Heart left ventricle (tissue), 13 donors: Measurements from ENCODE around the gene ARL13B.

Source experiments
- POLR2A ChIP-seq, 2 donors: fragments of 450-650 bp; IDR thresholded peaks; one replicate each; pipeline ENCODE4 v1.6.1; 2017; ENCODE audit warnings: antibody characterized with exemption in 2 of 2, mild to moderate bottlenecking in 2 of 2, moderate library complexity in 2 of 2
- TF ChIP-seq, protein P1 (sequence below), 12 donors: fragments of 200-600 bp; sonication (generic) in 4 of 12; IDR thresholded peaks; one replicate each; pipeline versions ENCODE4 v1.5.0 to v1.8.0; 2018 to 2022; ENCODE audit warnings: antibody characterized with exemption in 12 of 12, mild to moderate bottlenecking in 5 of 12
- donor health status: ischemic (EF 13 %, LVEDD 7.1; RV severe dilation, severe dysfunction).
- donor health status: DM: no; HTN: yes; CAD: no.
- donor health status: DM: no; HTN: no; CAD: no.
- donor health status: ischemic (EF 25% LVEDD 6.9; RV normal size, moderate dysfunction).
- donor health status: ischemic (EF 25% LVEDD 5.7; RV mildly dilated, moderate dysfunction).
- donor health status: ischemic (EF 35%, LVEDD 5.7; RV mildly dilated, moderate dysfunction).
- donor health status: nonischemic (EF 11% LVEDD 7.7; RV severe dilation, severe dysfunction).
- donor health status: DM: yes; HTN: yes; CAD: no.
- donor health status: PGD.
- donor health status: ischemic (EF 29% LVEDD 5.4; RV normal size, mild dysfunction).
- donor health status: nonischemic (EF 23%, LVEDD 6.1; RV moderate dilation, normal function).

DNA sequence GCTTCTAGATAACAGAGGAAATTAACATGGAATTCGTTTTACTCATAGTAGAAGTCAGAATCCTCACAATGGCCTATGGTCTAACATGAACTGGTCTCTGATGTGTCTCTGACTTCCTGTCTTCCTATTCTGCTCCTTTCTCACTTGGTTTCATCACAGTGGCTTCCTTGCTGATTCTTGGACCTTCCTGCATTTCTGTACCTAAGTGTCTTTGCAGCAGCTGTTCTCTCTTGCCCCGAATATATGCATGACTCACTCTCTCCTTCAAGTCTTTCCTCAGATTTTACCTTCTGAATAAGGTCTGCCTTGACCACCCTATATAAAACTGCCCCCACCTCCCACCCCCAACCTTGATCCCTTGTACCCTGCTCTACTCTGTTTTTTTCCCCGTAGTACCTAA lies 14.1 kb downstream of the ARL13B start:
- TF ChIP-seq, protein P1, sequence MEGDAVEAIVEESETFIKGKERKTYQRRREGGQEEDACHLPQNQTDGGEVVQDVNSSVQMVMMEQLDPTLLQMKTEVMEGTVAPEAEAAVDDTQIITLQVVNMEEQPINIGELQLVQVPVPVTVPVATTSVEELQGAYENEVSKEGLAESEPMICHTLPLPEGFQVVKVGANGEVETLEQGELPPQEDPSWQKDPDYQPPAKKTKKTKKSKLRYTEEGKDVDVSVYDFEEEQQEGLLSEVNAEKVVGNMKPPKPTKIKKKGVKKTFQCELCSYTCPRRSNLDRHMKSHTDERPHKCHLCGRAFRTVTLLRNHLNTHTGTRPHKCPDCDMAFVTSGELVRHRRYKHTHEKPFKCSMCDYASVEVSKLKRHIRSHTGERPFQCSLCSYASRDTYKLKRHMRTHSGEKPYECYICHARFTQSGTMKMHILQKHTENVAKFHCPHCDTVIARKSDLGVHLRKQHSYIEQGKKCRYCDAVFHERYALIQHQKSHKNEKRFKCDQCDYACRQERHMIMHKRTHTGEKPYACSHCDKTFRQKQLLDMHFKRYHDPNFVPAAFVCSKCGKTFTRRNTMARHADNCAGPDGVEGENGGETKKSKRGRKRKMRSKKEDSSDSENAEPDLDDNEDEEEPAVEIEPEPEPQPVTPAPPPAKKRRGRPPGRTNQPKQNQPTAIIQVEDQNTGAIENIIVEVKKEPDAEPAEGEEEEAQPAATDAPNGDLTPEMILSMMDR (IDR thresholded peaks at IDR 0.05) = no peak
- TF ChIP-seq POLR2A (IDR thresholded peaks at IDR 0.05) = no peak
